K562 (cell line): ENCODE results near the gene EFCAB5. TPM values are rescaled to one million over a fixed set of nuclear protein-coding genes. Genes with fewer than 3 reads are reported as not detected.

Source experiments
- ATAC-seq: fragments of 200-7000 bp; cut with Tn5 transposase; 3 replicates; pipeline ENCODE4 v1.9.1; 2020; ENCODE audit warnings: moderate library complexity
- BruUV-seq: library from RNA; stranded (reverse); fragments of 400-500 nt; replicated peaks from 2 replicates; lab custom pipeline; 2021; lab: Mats Ljungman, UMichigan
- CTCF ChIA-PET: fragments of 300-600 bp; formaldehyde crosslinking; extraction: SDS; loops from one replicate; lab custom pipeline; 2021; ENCODE audit warnings: low intra/inter-chr PET ratio; lab: Yijun Ruan, JAX
- POLR2A ChIA-PET: fragments of 300-600, 350-650 bp; sonication (Branson Sonifier 250); formaldehyde crosslinking; extraction: SDS; loops from one replicate; lab custom pipeline; 2021; ENCODE audit warnings: antibody characterized with exemption, inconsistent platforms; lab: Yijun Ruan, JAX
- DNase-seq, 4 experiments: peaks; one replicate each; pipeline versions ENCODE4 v3.0.0 to v3.0.0-alpha.2; 2011 to 2018; ENCODE audit warnings: low spot score in 3 of 4, mixed read lengths in 3 of 4; ENCODE audit errors: extremely low read depth in 1 of 4
- FAIRE-seq: peaks from 2 replicates; lab custom pipeline; 2011; peaks lifted over from hg19 to GRCh38; lab: Jason Lieb, UNC
- H2AFZ ChIP-seq: 2 replicates; pipeline ENCODE4 v1.6.0; 2011; ENCODE audit warnings: low read depth, low read length, control low read depth, inconsistent platforms
- H3K27ac ChIP-seq: fragments of 200-600 bp; 3 replicates; pipeline ENCODE4 v1.8.0; 2011; ENCODE audit warnings: low read depth, mild to moderate bottlenecking, control low read depth, inconsistent platforms, low read length, moderate library complexity, mixed read lengths; ENCODE audit errors: extremely low read depth
- H3K27me3 ChIP-seq, 2 experiments: fragments of 300-600 bp in 1 of 2; 2 replicates in 1 of 2; 3 replicates in 1 of 2; pipeline versions ENCODE4 v1.6.0 to v1.8.0; 2011; ENCODE audit warnings: inconsistent platforms in 2 of 2, low read length in 2 of 2, mild to moderate bottlenecking in 1 of 2, mixed read lengths in 1 of 2, moderate library complexity in 1 of 2; ENCODE audit not compliant: control insufficient read depth in 2 of 2, insufficient read depth in 2 of 2
- H3K36me3 ChIP-seq: fragments of 300-600 bp; 3 replicates; pipeline ENCODE4 v1.8.0; 2011; ENCODE audit warnings: mild to moderate bottlenecking, low read length, inconsistent platforms; ENCODE audit not compliant: control insufficient read depth, insufficient read depth
- H3K4me1 ChIP-seq, 2 experiments: fragments of 200-600 bp in 1 of 2; replicated peaks in 1 of 2; 2 replicates in 1 of 2; 3 replicates in 1 of 2; pipeline versions ENCODE4 v1.5.1 to v1.8.0; 2011; ENCODE audit warnings: inconsistent platforms in 2 of 2, low read length in 2 of 2, mild to moderate bottlenecking in 1 of 2, mixed read lengths in 1 of 2, moderate library complexity in 1 of 2; ENCODE audit not compliant: control insufficient read depth in 2 of 2, insufficient read depth in 2 of 2
- H3K4me2 ChIP-seq: 2 replicates; pipeline ENCODE4 v1.6.1; 2011; ENCODE audit warnings: low read length, control low read depth, inconsistent platforms, mixed read lengths; ENCODE audit not compliant: insufficient read depth
- H3K4me3 ChIP-seq: fragments of 200-600 bp; sonication (generic), shearing (Covaris generic); 2 replicates; pipeline ENCODE4 v1.5.1; 2016; ENCODE audit warnings: control low read depth, inconsistent platforms
- H3K79me2 ChIP-seq: fragments of 200-600 bp; 3 replicates; pipeline ENCODE4 v1.8.0; 2011; ENCODE audit warnings: low read length, inconsistent platforms; ENCODE audit not compliant: control insufficient read depth, insufficient read depth
- H3K9ac ChIP-seq, 2 experiments: 2 replicates each; pipeline versions ENCODE4 v1.6.0 to v1.6.1; 2011; ENCODE audit warnings: low read depth in 2 of 2, low read length in 2 of 2, control low read depth in 1 of 2, inconsistent platforms in 1 of 2, mild to moderate bottlenecking in 1 of 2, mixed read lengths in 1 of 2; ENCODE audit not compliant: insufficient read depth in 1 of 2
- H3K9me1 ChIP-seq: one replicate; pipeline ENCODE4 v1.6.0; 2011; ENCODE audit warnings: inconsistent platforms, mild to moderate bottlenecking, low read length, moderate library complexity; ENCODE audit not compliant: control insufficient read depth, insufficient read depth
- H3K9me3 ChIP-seq: replicated peaks from 2 replicates; pipeline ENCODE4 v1.5.1; 2011; ENCODE audit warnings: low read depth, low read length, inconsistent platforms; ENCODE audit not compliant: control insufficient read depth, insufficient read depth
- H4K20me1 ChIP-seq: replicated peaks from 2 replicates; pipeline ENCODE4 v1.6.1; 2011; ENCODE audit warnings: low read length, inconsistent platforms, mixed read lengths; ENCODE audit not compliant: control insufficient read depth, insufficient read depth
- BCLAF1 ChIP-seq, 2 experiments: fragments of 450-650 bp in 1 of 2; IDR thresholded peaks; 2 replicates each; pipeline ENCODE4 v1.6.1; 2011 to 2017; ENCODE audit warnings: low read depth in 2 of 2, antibody characterized with exemption in 1 of 2, borderline replicate concordance in 1 of 2, low read length in 1 of 2, mild to moderate bottlenecking in 1 of 2, mixed read lengths in 1 of 2; ENCODE audit not compliant: control insufficient read depth in 1 of 2
- OTX1 ChIP-seq: fragments of 450-650 bp; formaldehyde crosslinking; IDR thresholded peaks from 2 replicates; pipeline ENCODE4 v1.4.0; 2022; ENCODE audit warnings: mild to moderate bottlenecking
- SPI1 ChIP-seq: IDR thresholded peaks from 2 replicates; pipeline ENCODE4 v1.6.1; 2011; ENCODE audit warnings: low read depth, low read length, control low read depth, borderline replicate concordance
- ZC3H8 ChIP-seq: fragments of 450-650 bp; IDR thresholded peaks from 2 replicates; pipeline ENCODE4 v1.6.1; 2017
- ZNF274 ChIP-seq: IDR thresholded peaks from 2 replicates; pipeline ENCODE4 v1.6.1; 2011; ENCODE audit warnings: low read depth, mild to moderate bottlenecking, low read length, moderate library complexity, borderline replicate concordance
- WGBS: fragments of 100-300 bp; shearing (Covaris generic); methylation state at CpG from one replicate; pipeline ENCODE4 v1.1.6; 2016; ENCODE audit warnings: low coverage, mixed read lengths; ENCODE audit not compliant: insufficient coverage; ENCODE audit errors: missing lambda C conversion rate; 5-methylcytosine and 5-hydroxymethylcytosine counted together
- in situ Hi-C: fragments of 300-500 bp; cut with MboI; formaldehyde crosslinking; loops from 4 replicates; pipeline ENCODE4 v1.15.0; 2018; ENCODE audit warnings: inconsistent platforms, mixed read lengths
- intact Hi-C: fragments of 100-400 bp; cut with micrococcal nuclease; formaldehyde crosslinking; loops from 2 replicates; pipeline ENCODE4 v1.14.2; 2022
- polyA plus RNA-seq, 8 experiments: library from polyadenylated mRNA; depleted of rRNA in 4 of 8; stranded (reverse) in 5 of 8; unstranded in 3 of 8; fragments of >200 nt; fragmentation: Nextera tagmentation in 2 of 8; fragmentation: Illumina TruSeq in 1 of 8; extraction: Ambion mirVana in 2 of 8; extraction: Trizol in 1 of 8; gene quantifications; 2 replicates each; pipeline versions ENCODE4 v1.2.1 to v1.2.3, GENCODE V29; 2011 to 2014; ENCODE audit warnings: inconsistent platforms in 1 of 8, missing spikeins in 1 of 8
- total RNA-seq, 7 experiments: library from RNA; depleted of rRNA in 6 of 7; stranded (reverse); fragments of >200 nt in 6 of 7; fragmentation: Illumina TruSeq in 2 of 7; extraction: Trizol in 2 of 7; gene quantifications; 2 replicates each; pipeline versions ENCODE4 v1.2.1 to v1.2.3, GENCODE V29; 2011 to 2021; ENCODE audit warnings: low replicate concordance in 1 of 7

The EFCAB5 gene
- total and polyA plus RNA-seq, 9 of the 15 experiments (the other 6 are each of a cell fraction or from before 2014, with no cell fraction given), result 0.06 to 0.11 TPM; not detected in 7

- ATAC-seq (peak; percentile 49; the same call in 2 of the 3 replicates), DNase-seq (no peak), FAIRE-seq (no peak)
- TF ChIP-seq OTX1 (CRISPR knock-in tag) (no peak), SPI1 (peak; percentile 57; the same call in 1 of the 2 replicates), ZNF274 (no peak), BCLAF1 (IDR thresholded peaks at IDR 0.05; ENCODE audit: borderline replicate concordance in 1 of 2, control insufficient read depth in 1 of 2, low read depth in 2 of 2, low read length in 1 of 2) (no peak), ZC3H8 (no peak)
- Histone ChIP-seq H3K9ac (no peak overlapping the region), H3K9me1 (no peaks in the 10 kb centered on the region), H3K27ac (0 out of 3 replicates have a peak overlapping the region, but pooled peaks have one; percentile 3), H4K20me1 (no peaks in the 10 kb centered on the region; the same call in 1 of the 2 replicates), H3K27me3 (no peaks in the 10 kb centered on the region), H3K36me3 (peaks cover 86% of the 10 kb centered on the region), H3K4me1 (peaks cover 0 to 2% of the 10 kb centered on the region in 2 experiments; a peak in 2 of 5 replicates), H3K4me3 (no peak overlapping the region), H2AFZ (no peak overlapping the region), H3K79me2 (peaks cover 92% of the 10 kb centered on the region), H3K4me2 (no peak overlapping the region), H3K9me3 (no peaks in the 10 kb centered on the region)
- POLR2A ChIA-PET, result interaction anchor here (0.6 to 1.6 kb wide), 5 partner anchors 9 to 732 kb away, joined by 3 to 7 read pairs (median 3); no protein-coding TSS in a partner anchor
- intact Hi-C loops (no loop called here), in situ Hi-C loops (no loop called here)
- WGBS, result 93% methylated on average over 4 of the region's 4 CpGs
- CTCF ChIA-PET, result interaction anchor here (2.5 to 3.4 kb wide), 2 partner anchors 153 to 212 kb away, joined by 25 to 29 read pairs; no protein-coding TSS in a partner anchor
- BruUV-seq, result no TSS peak
These were observed 182.9 kb downstream of the EFCAB5 start for GRCh38 chr17:30124273-30124796.
